Hematopoietic multipotent progenitor cell treated with erythropoietin and hydrocortisone succinate and interleukin-3 and kit ligand, for 6 days (in vitro differentiated cells): ENCODE measurements around the gene CHKB.
"Not testable (repeated sequence)": the region's sequence is repeated elsewhere in the genome, so short reads cannot be mapped to it uniquely, and the experiment has no call there.

Experiments used
- DNase-seq: peaks from one replicate; pipeline ENCODE4 v3.0.0-alpha.2; 2015

CHKB gene, protein sequence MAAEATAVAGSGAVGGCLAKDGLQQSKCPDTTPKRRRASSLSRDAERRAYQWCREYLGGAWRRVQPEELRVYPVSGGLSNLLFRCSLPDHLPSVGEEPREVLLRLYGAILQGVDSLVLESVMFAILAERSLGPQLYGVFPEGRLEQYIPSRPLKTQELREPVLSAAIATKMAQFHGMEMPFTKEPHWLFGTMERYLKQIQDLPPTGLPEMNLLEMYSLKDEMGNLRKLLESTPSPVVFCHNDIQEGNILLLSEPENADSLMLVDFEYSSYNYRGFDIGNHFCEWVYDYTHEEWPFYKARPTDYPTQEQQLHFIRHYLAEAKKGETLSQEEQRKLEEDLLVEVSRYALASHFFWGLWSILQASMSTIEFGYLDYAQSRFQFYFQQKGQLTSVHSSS

DNA sequence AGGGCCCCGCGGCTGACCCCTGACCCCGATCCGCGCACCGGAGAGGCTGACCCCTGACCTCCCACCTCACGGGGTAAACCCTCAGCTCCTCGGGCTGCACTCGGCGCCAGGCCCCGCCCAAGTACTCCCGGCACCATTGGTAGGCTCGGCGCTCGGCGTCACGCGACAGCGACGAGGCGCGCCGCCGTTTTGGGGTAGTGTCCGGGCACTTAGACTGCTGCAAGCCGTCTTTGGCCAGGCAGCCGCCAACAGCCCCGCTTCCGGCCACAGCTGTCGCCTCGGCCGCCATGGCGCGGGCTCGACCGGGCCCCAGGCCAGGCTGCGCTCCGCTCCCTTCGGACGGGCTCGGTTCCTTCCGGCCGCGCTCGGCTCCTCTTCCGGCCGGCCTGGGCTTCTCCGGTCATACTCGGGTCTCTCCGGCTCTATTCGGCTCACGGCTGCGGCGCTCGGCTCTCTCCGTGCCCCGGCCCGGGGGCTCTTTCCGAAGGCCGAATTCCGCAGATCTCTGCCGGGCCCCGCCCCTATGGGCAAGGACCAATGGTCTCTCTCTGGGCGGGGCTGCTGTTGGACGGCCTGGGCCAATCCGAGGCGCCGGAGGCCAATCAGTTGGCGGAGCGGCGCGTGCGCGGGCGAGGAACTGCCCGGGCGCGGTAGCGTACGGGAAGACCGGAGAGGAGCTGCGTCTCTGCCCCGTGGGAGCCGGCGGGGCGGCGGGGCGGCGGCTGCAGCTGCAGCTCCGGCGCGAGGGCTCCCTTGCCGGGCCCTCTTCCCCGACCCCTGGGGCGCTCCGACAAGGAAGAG lies at the start of gene CHKB:
CHKB (minus strand) TSS at position 357 of the 801 bp plus-strand sequence; CDS start at position 289, 68 bp downstream.
- peak; percentile 99 for DNase-seq

DNA sequence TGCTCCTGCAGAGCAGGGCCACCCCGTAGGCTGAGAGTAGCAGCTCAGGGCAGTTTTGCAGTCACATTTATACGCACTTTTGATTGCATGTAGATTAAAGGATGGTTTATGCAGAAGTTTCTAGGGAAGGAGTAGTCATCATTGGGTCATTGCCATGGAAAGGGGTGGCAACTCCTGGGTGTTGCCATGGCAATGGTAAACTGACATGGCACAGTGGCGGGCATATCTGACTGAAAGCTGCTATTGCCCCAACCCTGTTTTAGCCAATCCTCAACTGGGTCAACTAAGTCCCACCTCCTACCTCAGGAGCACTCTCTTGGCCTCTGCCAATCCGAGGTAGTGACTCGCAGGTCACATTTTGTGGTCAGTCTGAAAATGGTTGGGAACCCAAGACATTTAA lies 47.7 kb upstream of the CHKB start:
- peak; percentile 55 for DNase-seq

DNA sequence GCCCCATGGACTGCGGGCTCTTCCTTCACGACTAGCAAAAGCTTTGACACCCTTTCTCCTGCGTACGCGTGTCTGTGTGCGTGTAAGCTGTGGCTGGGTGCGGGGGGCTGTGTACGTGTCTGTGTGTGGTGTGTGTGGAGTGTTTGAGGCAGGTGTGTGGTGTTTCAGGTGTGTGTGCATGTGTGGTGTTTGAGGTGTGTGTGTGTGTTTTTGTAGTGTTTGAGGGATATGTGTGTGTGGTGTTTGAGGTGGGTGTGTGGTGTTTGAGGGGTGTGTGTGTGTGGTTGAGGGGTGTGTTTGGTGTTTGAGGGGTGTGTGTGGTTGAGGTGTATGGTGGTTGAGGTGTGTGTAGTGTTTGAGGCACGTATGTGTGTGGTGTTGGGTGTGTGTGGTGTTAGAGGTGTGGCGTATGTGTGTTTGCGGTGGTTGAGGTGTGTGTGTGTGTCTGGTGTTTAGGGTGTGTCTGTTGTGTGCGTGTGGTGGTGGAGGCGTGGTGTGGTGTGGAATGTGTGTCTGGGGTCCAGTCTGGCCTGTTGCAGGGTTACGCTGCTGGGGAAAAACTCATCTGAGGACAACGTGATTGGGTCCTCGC lies 46.0 kb upstream of the CHKB start:
- no peak for DNase-seq

DNA sequence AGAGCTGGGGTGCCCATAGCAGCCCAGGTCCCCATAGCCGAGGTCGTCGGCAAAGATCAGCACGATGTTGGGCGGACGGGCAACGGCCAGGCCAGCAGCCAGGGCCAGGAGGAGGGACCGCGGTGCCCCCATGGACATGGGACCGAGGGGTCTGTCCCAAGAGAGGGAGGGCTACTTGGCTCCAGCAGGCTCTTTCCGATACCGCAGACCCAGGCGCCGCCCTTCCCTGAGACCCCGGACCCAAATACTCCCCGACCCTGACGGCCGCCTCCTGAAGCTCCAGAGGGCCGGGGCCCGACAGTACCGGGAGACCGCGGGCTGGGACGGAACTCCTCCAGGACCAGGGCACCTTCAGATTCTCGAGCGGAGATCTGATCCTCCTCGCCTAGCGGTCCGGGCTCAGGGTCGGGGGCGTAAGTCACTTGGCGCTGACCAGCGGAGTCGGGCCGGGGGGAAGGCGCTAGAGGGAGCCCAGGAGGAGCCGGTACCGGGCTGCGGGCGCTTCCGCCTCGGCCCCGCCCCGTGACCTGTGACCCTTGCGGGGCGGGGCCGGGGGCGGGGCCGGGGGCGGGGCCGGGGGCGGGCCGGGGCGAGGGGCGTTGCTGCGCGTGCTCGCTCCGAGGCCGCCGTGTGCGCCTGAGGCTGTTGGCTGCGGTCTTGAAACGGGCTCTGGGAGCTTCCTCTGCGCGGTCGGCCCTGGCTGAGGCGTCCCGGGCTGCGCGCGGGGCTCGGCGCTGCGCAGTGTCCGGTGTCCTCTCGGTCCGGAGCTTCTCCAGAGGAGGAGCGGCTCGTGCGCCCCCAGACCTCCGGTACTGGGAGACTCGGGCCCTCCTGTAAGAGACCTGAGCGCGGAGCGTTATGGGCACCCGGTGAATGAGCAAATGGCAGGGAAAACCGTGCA lies 45.2 kb upstream of the CHKB start, which contains the start of gene ARSA:
ARSA (minus strand) TSS at position 511 of the 901 bp plus-strand sequence; CDS start at position 138, 373 bp downstream.
- DNase-seq = peak; percentile 87

DNA sequence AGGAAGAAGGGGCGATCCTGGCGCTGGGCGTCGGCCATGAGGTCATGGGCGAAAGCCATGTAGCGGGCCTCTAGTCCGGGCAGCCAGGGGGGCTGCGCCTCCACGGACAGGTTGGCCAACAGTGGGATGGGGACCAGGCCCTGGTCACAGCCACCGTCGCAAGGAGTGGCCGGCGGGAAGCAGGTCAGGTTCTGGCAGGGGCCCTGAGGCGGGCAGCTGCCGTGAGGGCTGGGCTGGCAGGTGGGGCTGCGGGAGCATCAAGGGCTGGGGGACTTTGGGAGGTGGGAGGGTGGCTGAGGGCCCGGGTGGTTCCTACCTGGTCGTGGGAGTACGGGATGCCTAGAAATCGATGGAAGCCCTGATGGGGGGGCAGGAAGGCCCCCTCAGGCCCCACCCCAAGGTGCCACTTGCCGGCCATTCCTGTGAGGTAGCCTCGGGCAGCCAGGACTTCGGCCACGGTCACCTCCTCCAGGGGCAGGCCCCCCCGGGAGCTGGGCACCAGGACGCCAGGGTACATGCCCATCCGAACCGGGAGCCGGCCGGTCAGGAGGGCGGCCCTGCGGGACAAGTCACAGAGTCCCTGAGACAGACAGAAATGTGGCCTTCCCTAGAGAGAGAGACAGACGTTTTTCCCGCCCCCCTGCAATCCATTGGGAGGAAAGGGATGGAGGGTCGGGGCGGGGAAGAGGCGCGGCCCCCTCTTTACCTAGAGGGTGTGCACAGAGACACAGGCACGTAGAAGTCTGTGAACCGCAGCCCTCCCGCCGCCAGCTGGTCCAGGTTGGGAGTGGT lies 44.4 kb upstream of the CHKB start:
- no peak for DNase-seq

DNA sequence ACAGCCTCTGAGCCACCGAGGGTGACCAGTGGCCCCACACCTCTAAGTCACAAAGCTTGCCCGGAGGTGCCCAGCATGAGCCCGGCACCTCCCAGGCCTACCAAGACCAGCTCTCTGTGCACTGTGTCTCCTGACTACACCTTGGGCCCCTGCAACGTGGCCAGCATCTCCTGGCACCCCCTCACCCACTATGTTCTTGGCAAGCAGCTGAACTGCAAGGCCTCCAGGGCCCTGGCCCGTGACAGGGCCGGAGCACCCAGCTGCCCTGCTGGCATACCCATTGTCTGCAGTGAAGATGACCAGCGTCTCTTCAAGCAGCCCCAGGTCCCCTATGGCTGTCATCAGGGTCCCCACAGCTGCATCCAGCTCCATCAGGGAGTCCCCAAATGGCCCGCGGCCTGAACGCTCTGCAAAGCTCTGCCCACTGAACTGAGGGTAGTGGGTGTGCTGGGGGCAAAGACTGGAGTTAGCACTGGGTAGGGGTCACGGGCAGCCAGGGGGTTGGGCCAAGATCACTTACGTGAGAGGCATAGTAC lies 43.7 kb upstream of the CHKB start:
- DNase-seq = no peak

DNA sequence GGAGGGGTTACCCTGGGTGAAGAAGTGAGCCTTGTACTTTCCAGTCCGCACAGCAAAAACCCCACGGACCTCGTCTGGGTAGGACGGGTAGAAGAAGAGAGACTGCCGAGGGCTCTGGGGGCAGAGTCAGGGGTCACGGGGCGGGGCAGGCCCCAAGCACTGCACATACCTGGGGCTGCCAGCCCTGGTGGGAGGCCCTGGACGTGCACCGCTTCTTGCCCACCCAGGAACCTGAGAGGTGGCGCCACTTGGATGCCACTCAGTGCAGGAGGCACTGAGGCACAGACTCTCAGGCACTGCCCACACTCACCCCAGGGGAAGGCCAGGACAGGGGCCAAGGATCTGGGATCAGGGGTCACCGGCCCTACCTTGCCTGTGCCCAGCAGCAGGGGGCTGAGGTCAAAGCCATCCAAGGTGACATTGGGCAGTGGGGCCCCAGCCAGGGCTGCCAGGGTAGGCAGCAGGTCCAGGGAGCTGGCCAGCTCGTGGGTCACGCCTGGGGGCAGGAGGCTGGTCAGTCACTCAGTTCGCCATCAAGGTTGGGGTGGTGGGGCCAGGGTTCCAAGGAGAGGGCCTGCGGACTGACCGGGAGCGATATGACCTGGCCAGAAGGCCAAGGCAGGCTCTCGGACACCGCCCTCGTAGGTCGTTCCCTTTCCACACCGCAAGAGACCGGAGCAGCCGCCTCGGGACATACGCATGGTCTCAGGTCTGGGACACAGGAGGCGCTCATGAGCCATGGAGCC lies 43.1 kb upstream of the CHKB start:
- no peak for DNase-seq

DNA sequence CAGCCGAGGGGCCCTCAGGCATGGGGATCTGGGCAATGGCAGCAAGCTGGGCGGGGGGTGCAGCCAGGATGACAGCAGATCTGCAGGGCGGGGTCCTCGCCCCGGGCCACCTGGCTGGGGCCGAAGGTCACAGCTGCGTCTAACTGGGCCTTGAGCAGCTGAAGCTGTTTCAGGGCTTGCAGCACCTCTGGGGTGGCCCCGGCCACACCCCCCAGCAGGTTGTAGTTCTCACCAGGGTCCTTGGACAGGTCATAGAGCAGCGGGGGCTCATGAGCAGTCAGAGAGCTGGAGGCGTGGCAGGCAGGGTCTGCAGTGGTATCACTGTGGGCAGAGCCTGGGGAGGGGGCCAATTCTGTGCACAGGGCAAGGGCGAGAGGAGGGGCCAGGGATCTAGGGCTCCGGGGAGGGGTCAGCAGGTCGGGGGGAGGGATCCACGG lies 42.5 kb upstream of the CHKB start:
- no peak for DNase-seq

DNA sequence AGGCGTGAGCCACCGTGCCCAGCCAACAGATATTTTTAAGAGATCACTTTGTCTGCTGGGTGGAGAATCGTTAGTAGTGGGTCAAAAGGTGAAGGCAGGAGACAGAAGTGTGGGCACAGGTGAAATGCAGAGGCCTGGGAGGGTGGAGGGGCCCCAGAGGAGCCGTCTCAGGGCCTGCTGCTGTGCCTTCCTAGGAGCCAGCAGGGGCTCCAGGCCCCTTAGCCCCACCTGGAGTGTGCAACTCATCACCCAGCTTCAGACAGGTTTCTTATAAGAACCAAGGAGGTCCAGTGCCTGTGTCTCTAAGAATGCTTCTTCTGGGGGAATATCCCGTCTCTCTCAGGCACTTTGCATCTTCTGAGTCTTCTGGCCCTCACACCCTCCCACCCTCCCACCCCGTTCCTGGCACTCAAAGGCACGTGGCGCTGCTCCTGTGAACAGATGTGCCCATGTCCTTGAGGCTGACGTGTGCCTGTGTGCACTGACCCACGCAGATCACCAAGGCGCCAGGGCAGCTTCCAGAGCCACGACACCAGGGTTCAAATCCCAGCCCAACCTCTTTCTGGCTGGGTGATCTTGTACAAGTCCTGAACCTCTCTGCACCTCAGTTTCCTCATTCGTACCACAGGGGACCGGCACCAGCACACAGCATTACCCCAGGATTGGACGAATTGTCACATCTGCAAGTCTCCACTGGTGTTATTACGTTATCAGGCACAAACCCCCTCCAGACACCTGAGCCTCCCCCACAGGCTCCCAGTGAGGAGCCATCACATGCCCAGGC lies 41.9 kb upstream of the CHKB start:
- DNase-seq = no peak

DNA sequence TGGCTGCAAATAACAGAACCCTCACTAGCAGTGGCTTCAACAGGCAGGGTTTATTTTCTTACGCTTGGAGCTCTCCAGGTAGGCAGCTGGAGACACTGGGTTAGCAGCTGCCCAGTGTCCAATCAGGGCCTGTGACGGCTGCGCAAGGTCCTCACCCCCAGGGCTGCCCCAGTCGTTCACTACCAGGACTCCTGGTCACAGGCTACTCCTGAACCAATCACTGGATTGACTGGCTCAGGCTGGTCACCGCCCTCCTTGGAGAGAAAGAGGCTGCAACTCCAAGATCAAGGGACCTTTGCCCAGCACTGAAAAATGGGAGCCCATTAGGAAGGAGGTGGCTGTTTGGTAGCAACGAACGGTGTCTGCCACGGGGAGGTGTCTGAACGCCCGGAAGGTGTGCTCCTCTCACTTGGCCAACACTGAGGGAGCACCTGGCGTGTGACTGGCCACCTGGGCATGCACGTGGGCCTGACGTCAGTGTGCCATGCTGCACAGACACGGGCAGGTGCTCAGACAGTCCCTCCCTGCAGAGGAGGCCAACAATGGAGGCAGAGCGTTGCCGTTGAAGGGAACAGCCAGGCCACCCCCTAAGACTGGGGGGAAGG lies 40.2 kb upstream of the CHKB start:
- no peak for DNase-seq

DNA sequence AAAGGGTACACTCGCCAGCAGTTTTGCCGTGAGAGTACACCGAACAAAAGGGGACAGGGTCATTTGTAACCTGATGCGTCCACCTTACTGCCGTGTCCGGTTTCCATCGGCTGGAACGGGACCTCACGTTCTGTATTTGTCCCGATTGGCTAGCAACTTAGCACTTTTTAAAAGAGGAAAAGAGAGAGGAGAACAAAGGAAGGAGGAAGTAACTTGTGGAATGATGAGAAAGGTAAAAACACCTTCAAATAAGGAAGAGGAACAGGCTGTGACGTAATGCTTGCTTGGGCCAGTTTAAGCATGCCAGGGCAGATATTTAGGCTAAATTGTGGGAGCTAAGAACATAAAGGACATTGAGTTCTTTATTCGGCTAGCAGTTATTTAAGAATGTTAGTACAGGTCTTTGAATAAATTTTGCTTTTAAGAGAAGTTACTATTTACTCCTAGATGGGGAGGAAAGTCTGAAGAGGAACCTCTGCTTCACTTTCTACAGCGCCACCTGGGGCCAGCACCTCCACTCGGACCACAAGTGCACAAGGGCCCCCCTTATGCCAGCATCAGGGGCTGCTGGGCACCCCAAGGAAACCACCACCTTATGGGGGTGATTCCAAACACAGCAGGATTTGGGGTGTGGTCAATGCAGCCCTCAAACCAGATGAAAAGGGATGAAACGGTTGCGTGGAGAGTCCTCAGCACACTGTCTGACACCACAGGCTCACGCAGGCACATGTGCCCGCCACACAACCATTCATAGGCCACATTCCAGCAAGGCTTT lies 39.5 kb upstream of the CHKB start:
- DNase-seq = peak; percentile 41

DNA sequence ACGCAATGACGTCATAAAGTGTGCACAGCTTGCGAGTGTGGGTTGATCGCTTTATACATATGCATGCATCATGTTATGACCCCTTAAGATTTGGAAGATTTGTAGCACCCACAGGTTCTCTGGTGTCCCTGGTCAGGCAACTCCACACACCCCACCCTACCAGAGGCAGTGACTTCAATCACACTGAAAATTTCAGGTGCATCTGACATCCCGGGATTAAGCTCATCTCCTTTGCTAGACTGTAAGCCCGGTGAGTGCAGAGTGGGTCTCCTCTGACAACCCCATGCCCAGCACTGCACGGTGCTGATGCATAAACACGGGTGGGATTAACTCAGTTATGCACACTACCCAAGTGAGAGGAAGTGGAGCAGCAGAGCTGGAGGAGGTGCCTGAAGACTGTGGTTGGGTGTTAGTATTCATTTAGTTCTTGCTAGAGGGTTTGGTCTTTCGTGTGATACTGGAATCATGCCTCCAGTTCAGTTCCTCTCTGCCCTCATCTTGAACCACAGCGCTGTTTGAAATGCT lies 38.8 kb upstream of the CHKB start:
- DNase-seq = peak; percentile 72

DNA sequence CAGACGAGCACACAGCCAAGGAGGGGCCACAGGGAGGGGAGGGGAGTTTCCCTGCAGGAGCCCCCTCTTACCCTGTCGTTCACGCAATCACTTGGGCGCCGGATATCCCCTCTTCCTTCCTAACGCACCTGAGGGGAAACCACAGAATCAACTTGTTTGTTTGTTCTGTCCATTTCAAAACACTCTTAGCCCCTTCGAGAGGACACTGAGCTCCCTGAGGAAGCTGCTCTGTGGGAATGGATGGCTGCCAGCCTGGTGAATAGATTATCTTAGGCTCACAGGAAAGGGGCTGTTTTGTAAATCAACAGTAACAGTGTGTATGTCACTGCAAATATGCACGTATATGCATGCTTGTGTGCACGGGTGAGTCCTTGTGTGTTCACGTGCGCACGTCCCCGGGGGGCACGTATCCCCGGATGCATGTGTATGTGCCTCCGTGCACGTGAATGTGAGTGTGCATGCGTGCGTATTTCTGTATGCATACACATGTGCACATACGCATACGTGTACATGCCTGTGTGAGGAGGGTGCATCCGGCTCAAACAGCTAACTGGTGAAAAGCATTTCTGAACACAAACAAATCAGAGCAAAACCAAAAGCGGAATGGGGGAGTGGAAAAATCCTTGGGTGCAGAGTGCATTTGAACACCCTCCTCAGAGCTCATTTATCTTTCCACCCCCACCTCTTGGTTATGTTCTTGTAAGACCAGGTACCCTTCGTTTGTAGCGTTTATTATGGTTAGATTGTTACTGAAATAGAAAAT lies 38.1 kb upstream of the CHKB start:
- DNase-seq = no peak

DNA sequence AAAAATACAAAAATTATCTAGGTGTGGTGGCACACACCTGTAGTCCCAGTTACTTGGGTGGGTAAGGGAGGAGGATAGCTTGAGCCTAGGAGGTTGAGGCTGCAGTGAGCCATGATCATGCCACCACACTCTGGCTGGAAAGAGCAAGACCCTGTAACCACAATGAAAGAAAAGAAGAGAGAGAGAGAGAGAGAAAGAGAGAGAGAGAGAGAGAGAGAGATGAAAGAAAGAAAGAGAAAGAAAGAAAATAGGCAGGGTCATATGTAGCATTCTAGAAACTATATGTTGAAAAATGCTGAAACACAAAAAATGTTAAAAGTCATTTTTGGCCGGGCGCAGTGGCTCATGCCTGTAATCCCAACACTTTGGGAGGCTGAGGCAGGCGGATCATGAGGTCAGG lies 31.6 kb upstream of the CHKB start:
- DNase-seq = not testable (repeated sequence)

DNA sequence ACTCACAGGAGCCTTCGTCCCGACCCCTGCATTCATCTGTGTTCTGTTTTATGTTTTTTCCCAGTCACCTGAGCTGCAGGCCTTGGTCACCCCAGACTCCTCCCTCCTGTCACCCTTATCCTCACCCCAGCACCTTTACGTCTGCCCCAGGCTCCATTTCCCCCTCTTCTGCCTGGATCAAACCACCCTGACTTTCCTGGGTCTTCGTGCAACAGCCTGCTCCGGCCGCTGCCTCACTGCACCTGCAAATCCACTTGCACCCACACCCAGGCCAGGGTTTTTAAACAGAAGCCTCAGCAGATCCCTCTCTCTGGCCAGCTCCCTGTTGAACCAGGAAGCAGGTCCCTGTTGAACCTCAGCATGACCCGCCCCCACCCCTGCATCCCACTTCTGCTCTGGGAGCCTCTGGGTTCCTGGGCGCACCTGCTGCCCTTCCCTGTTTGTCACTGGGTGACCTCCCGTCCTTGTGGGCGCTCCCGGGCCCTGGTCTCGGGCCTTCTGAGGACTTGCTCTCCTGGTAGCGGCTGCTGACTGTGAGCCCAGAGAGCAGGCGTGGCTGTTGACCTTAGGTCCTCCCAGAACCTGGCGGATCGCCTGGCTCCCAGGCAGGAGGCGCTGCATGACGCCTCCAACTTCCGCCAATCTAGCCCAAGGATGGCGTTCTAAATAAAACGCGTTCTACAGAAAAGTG lies 30.8 kb upstream of the CHKB start:
- DNase-seq = no peak

DNA sequence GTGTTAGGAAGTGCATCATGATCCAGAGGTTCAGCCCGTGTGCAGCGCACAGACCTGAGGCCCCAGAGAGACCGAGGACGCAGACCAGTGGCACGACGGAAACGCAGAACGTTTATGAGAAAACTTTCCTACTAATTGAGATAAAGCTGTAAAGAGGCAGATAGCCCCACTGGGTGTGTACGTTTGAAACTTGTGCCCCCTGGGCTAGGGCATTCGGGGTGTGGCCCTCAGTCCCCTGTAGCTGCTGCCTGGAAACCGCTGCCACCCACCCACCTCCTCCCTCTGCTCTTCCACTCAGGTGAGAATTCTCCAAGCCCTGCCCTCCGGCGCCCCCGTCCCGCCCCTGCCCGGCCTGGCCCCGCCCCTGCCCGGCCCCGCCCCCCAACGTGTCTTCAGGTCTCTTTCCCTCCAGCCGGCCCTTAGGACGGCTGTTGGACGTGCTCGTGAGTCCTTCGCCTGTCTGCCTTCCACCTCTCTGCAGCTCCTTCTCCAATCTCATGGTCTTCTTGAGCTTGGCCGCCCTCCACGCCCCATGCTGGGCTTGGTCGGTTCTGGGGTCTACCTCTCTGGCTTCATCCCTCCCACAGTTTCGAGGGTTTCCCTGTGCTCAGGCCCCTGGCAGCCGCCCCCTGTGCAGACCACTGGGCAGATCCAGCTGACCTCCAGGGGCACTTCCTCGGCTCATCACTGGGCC lies 30.0 kb upstream of the CHKB start:
- peak; percentile 30 for DNase-seq
